Stimulated activated CD8-positive, alpha-beta memory T cell treated with anti-CD3 and anti-CD28 coated beads, Interleukin-7, amount 100 ng/mL, for 48 hours (primary cell): ENCODE data around the gene ZNF439.
"Not testable (repeated sequence)": the region's sequence is repeated elsewhere in the genome, so short reads cannot be mapped to it uniquely, and the experiment has no call there.

ENCODE experiments used
- DNase-seq, 2 donors: peaks; one replicate each; pipeline ENCODE4 v3.0.0-alpha.2; 2020; ENCODE audit warnings: low read depth in 1 of 2; ENCODE audit errors: extremely low read depth in 1 of 2

The ZNF439 gene

GRCh38 chr19:11848594-11849469 is at the start of gene ZNF439:
TSS of gene ZNF439 (plus strand) at chr19:11848726. CDS start at chr19:11848868, 142 bp downstream.
- DNase-seq, result peak; percentile 50 to 83

- DNase-seq, result no peak
Measured at GRCh38 chr19:11806354-11807098, 42.0 kb upstream of the ZNF439 start.

- DNase-seq, result no peak
Measured at GRCh38 chr19:11807099-11807380, 41.5 kb upstream of the ZNF439 start.

- DNase-seq, result no peak
Measured at GRCh38 chr19:11813703-11814028, 34.9 kb upstream of the ZNF439 start.

- DNase-seq, result peak; percentile 70 to 90
Measured at GRCh38 chr19:11814029-11814699, 34.4 kb upstream of the ZNF439 start, which contains the start of gene ZNF440. TSS of gene ZNF440 (plus strand) at chr19:11814273. CDS start at chr19:11814448, 175 bp downstream.

- no peak for DNase-seq
Measured at GRCh38 chr19:11814700-11815035, 33.9 kb upstream of the ZNF439 start.

GRCh38 chr19:11821474-11822109 is 26.9 kb upstream of the ZNF439 start:
- DNase-seq, result no peak

GRCh38 chr19:11828957-11829876 is 19.3 kb upstream of the ZNF439 start:
- DNase-seq, result not testable (repeated sequence)

- no peak for DNase-seq
Measured at GRCh38 chr19:11832253-11832912, 16.1 kb upstream of the ZNF439 start.

- no peak for DNase-seq
Measured at GRCh38 chr19:11833541-11833940, 15.0 kb upstream of the ZNF439 start.

- DNase-seq, result not testable (repeated sequence)
Measured at GRCh38 chr19:11835626-11836066, 12.9 kb upstream of the ZNF439 start.

GRCh38 chr19:11843722-11844121 is 4.8 kb upstream of the ZNF439 start:
- DNase-seq, result no peak

GRCh38 chr19:11847615-11848014 is 911 bp upstream of the ZNF439 start:
- DNase-seq, result not testable (repeated sequence)

GRCh38 chr19:11848200-11848593 is 329 bp upstream of the ZNF439 start:
- DNase-seq, result no peak

- DNase-seq, result not testable (repeated sequence)
Measured at GRCh38 chr19:11850289-11850688, 1.8 kb downstream of the ZNF439 start.

GRCh38 chr19:11853358-11853757 is 4.8 kb downstream of the ZNF439 start:
- no peak for DNase-seq

GRCh38 chr19:11856596-11857250 is 8.2 kb downstream of the ZNF439 start:
- DNase-seq, result no peak

GRCh38 chr19:11860721-11861120 is 12.2 kb downstream of the ZNF439 start:
- DNase-seq, result no peak

- DNase-seq, result no peak
Measured at GRCh38 chr19:11861301-11861700, 12.8 kb downstream of the ZNF439 start.
